GM12864 (cell line): ENCODE data around the gene HTR4.

Source experiments
- DNase-seq: peaks from one replicate; pipeline ENCODE4 v3.0.0-alpha.2; 2011; ENCODE audit warnings: low read depth
- H3K4me3 ChIP-seq: 2 replicates; pipeline ENCODE4 v1.5.1; 2011; ENCODE audit warnings: mild to moderate bottlenecking, low read depth, low read length, control low read depth
- CTCF ChIP-seq: IDR thresholded peaks from 2 replicates; pipeline ENCODE4 v1.5.1; 2011; ENCODE audit warnings: low read depth, mild to moderate bottlenecking, moderate library complexity, low read length, control low read depth, inconsistent platforms; ENCODE audit errors: missing control alignments

The HTR4 gene

GRCh38 chr5:148607406-148607805, 46.9 kb downstream of the HTR4 start:
- DNase-seq = no peak
- TF ChIP-seq CTCF = no peak
- no peak overlapping the region for H3K4me3 ChIP-seq

DNA sequence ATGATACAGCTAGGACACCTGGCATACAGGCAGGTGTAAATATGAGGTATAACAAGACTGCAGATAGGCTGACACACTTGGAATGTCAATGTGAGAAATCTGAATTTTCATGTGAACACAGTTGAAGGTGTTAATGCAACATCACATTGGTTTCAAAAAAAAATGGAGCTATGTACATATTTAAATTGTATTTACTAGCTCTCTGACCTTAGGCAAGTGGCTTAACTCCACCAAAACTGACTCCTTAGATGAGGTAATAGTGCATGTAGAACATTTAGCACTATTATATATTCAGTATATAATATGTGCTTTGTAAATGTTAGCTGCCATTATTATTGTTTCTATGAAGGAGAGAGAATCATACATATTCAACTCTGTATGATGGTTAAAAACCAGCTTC, 48.0 kb downstream of the HTR4 start:
- no peak for TF ChIP-seq CTCF
- no peak overlapping the region for H3K4me3 ChIP-seq

DNA sequence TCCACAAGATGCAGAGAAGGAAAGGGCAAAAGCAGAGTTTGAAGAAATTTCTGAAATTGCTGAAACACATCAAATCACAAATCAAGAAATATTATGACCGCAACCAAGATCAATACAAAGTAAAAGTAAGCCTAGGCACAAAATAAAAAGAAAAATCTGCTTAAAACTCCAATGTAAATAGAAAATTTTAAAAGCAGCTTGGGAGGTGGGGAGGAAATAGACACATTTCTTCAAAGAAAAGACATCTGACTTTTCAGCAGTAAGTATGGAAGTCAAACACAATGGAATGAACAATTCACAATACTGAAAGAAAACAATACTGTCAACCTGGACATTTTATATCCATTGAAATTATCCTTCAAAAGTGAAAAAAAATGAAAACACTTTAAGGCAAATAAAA, 55.1 kb downstream of the HTR4 start:
- no peak for TF ChIP-seq CTCF
- DNase-seq = no peak
- H3K4me3 ChIP-seq = no peak overlapping the region

More for the DNA sequence above, 48.0 kb downstream of the HTR4 start:
- DNase-seq = no peak

DNA sequence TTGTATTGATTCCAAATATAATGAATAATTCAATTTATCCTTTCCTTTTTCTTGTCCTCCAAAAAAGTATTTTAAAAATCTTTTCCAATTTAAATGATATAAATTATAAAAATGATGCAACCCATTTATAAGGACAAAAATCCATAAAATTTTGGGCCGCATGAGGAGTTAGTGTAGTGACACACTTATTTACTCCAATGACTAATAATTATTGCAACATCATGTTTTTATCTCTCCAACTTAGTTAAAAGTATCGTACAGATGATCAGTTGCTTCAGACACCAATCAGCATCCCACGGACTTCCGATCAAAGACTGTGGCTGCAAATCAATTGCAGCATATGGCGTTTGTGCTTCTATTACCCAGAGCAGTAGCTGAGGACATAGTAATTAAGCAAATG, 58.6 kb downstream of the HTR4 start:
- no peak for TF ChIP-seq CTCF
- H3K4me3 ChIP-seq = no peak overlapping the region
- DNase-seq = no peak

DNA sequence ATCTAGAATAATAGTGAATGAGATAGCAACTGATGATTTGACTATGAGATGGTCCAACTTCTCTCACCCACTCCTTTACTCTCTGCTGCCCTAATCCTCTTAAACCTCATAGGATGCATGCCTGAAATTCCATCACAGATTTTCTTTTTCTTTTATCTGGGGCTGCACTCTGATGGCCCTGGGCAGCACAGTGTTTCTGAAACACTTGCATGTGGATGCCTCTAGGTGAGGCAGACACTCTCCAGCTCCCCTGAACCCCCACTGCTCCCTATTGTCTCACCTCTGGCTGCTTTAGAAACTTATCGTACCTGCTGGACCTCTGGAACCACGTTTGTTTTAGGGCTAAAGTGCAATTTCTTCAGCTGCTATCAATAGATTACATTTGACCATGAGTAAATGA, 67.5 kb downstream of the HTR4 start:
- TF ChIP-seq CTCF = no peak
- no peak overlapping the region for H3K4me3 ChIP-seq
- no peak for DNase-seq

- H3K4me3 ChIP-seq = no peak overlapping the region
- no peak for DNase-seq
- no peak for TF ChIP-seq CTCF
Observed at GRCh38 chr5:148585988-148586387, 68.3 kb downstream of the HTR4 start.

DNA sequence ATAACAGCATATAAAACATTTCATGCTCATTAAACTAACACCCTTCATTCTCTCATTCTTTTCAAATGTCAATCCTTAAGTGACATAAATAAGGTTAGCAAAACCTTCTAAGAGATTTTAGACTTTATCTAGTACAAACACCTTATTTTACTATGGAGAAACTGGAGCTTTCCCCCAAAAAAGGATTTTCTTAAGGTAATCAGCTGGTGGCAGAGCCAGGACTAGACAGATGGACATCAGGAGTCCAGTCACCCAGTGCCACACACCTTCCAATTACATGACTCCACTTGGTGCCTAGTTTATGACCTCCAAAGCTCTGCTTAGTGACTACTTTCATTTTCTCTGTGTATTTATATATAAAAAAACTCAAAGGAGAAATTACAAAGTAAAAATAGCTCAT, 70.2 kb downstream of the HTR4 start:
- no peak overlapping the region for H3K4me3 ChIP-seq
- TF ChIP-seq CTCF = no peak
- DNase-seq = no peak
